Bronchial epithelial cell (primary cell): ENCODE data around the gene ADI1. TPM values are rescaled to one million over a fixed set of nuclear protein-coding genes. Genes with fewer than 3 reads are reported as not detected.
"Not testable (repeated sequence)": the region's sequence is repeated elsewhere in the genome, so short reads cannot be mapped to it uniquely, and the experiment has no call there.

Experiments
- DNase-seq: peaks from one replicate; pipeline ENCODE4 v3.0.0-alpha.2; 2010; ENCODE audit warnings: low read depth
- FAIRE-seq: peaks from 2 replicates; lab custom pipeline; 2011; peaks lifted over from hg19 to GRCh38; lab: Jason Lieb, UNC
- H3K27me3 ChIP-seq: 2 replicates; pipeline ENCODE4 v1.5.1; 2011; ENCODE audit warnings: low read length; ENCODE audit not compliant: control insufficient read depth, insufficient read depth
- H3K36me3 ChIP-seq: 2 replicates; pipeline ENCODE4 v1.5.1; 2011; ENCODE audit warnings: low read length; ENCODE audit not compliant: control insufficient read depth, insufficient read depth
- H3K4me3 ChIP-seq: 2 replicates; pipeline ENCODE4 v1.5.1; 2011; ENCODE audit warnings: mild to moderate bottlenecking, low read depth, low read length, control low read depth
- CTCF ChIP-seq: IDR thresholded peaks from 2 replicates; pipeline ENCODE4 v1.5.1; 2011; ENCODE audit warnings: mild to moderate bottlenecking, moderate library complexity, low read length, control low read depth, inconsistent platforms; ENCODE audit not compliant: insufficient read depth, severe bottlenecking
- total RNA-seq: library from RNA; depleted of rRNA; stranded (reverse); fragments of >200 nt; gene quantifications from 2 replicates; pipeline ENCODE4 v1.2.1, GENCODE V29; 2014

ADI1 gene
- total RNA-seq, 1 donor from 2014 or later: 29.5 TPM

- Histone ChIP-seq H3K27me3 (no peaks in the 10 kb centered on the region), H3K36me3 (peaks cover 7% of the 10 kb centered on the region), H3K4me3 (no peak overlapping the region)
- TF ChIP-seq CTCF: no peak
- FAIRE-seq (no peak), DNase-seq (no peak)
These were observed 14.6 kb downstream of the ADI1 start for GRCh38 chr2:3504741-3505140.

- DNase-seq: no peak
- H3K36me3 ChIP-seq: peaks cover 9% of the 10 kb centered on the region
- no peaks in the 10 kb centered on the region for H3K27me3 ChIP-seq
- TF ChIP-seq CTCF: no peak
- no peak overlapping the region for H3K4me3 ChIP-seq
- no peak for FAIRE-seq
These were observed 15.8 kb downstream of the ADI1 start for GRCh38 chr2:3503483-3503882.

- no peak for DNase-seq
- Histone ChIP-seq H3K36me3 (peaks cover 10% of the 10 kb centered on the region), H3K4me3 (no peak overlapping the region), H3K27me3 (no peaks in the 10 kb centered on the region)
- TF ChIP-seq CTCF: no peak
- FAIRE-seq: peak; percentile 100
These were observed 16.3 kb downstream of the ADI1 start for GRCh38 chr2:3503046-3503445.

- no peak for TF ChIP-seq CTCF
- peaks cover 9% of the 10 kb centered on the region for H3K36me3 ChIP-seq
- DNase-seq: no peak
These were observed 18.9 kb downstream of the ADI1 start for GRCh38 chr2:3500326-3500899.

GRCh38 chr2:3498783-3499394 lies 20.4 kb downstream of the ADI1 start:
- Histone ChIP-seq H3K4me3 (no peak overlapping the region), H3K27me3 (no peaks in the 10 kb centered on the region), H3K36me3 (peaks cover 9% of the 10 kb centered on the region)
- FAIRE-seq (no peak), DNase-seq (no peak)
- TF ChIP-seq CTCF: no peak

More at GRCh38 chr2:3500326-3500899, 18.9 kb downstream of the ADI1 start:
- FAIRE-seq: no peak
- Histone ChIP-seq H3K4me3 (no peak overlapping the region), H3K27me3 (no peaks in the 10 kb centered on the region)

- DNase-seq, H3K27me3 ChIP-seq, H3K36me3 ChIP-seq, H3K4me3 ChIP-seq, FAIRE-seq: not testable (repeated sequence)
These were observed 22.6 kb downstream of the ADI1 start for GRCh38 chr2:3496708-3497080.
